SJCRH30 (cell line): ENCODE results near the gene SDR42E1. TPM values are rescaled to one million over a fixed set of nuclear protein-coding genes. Genes with fewer than 3 reads are reported as not detected.
A peak's percentile ranks its signal among the peaks of the same experiment; 100 is the strongest.
"Not testable (repeated sequence)": the region's sequence is repeated elsewhere in the genome, so short reads cannot be mapped to it uniquely, and the experiment has no call there.

Experiments used
- DNase-seq, 2 experiments: peaks; one replicate each; pipeline ENCODE4 v3.0.0-alpha.2; 2015 to 2020
- H3K27ac ChIP-seq: fragments of 250-450 bp; sonication (Bioruptor Pico); 2 replicates; pipeline ENCODE4 v1.5.1; 2020; ENCODE audit warnings: mild to moderate bottlenecking, moderate library complexity
- H3K27me3 ChIP-seq: fragments of 250-450 bp; sonication (Bioruptor Pico); 2 replicates; pipeline ENCODE4 v1.5.1; 2020; ENCODE audit warnings: mild to moderate bottlenecking, moderate library complexity
- H3K36me3 ChIP-seq: fragments of 250-450 bp; sonication (Bioruptor Pico); 2 replicates; pipeline ENCODE4 v1.5.1; 2020; ENCODE audit warnings: mild to moderate bottlenecking, moderate library complexity
- H3K4me1 ChIP-seq: fragments of 250-450 bp; sonication (Bioruptor Pico); 2 replicates; pipeline ENCODE4 v1.5.1; 2020; ENCODE audit warnings: mild to moderate bottlenecking, moderate library complexity
- H3K4me3 ChIP-seq: fragments of 250-450 bp; sonication (Bioruptor Pico); 2 replicates; pipeline ENCODE4 v1.5.1; 2020; ENCODE audit warnings: mild to moderate bottlenecking, moderate library complexity
- H3K9me3 ChIP-seq: fragments of 250-450 bp; sonication (Bioruptor Pico); replicated peaks from 2 replicates; pipeline ENCODE4 v1.5.1; 2020; ENCODE audit warnings: mild to moderate bottlenecking, moderate library complexity
- total RNA-seq: library from RNA; depleted of rRNA; stranded (reverse); fragments of >200 nt; shearing (Covaris generic); gene quantifications from 2 replicates; pipeline ENCODE4 v1.2.3, GENCODE V29; 2014

Gene SDR42E1
- total RNA-seq, 1 experiment from 2014 or later = 0.47 TPM

DNA sequence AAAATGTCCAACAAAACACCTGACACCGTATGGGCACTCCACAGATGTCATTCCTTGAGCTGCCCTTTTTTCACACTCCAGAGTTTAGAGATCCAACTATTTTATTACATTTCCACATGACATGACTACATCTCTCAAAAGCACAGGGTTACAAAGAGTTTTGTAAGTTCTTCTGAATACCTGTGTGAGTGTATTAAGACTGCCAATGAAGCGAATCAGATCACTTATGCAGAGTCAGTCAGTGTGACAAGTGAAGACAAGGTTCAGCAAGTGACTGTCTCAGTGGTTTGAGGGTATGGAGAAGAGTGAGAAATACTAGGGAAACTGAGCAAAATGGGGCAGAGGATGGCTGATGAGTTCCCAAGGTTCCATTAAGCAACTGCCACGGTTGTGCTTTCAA, 8.4 kb downstream of the SDR42E1 start:
- Histone ChIP-seq H3K4me1 (no peaks in the 10 kb centered on the region), H3K9me3 (no peaks in the 10 kb centered on the region), H3K27me3 (no peaks in the 10 kb centered on the region), H3K36me3 (no peaks in the 10 kb centered on the region), H3K27ac (no peak overlapping the region), H3K4me3 (no peak overlapping the region)
- DNase-seq = no peak

DNA sequence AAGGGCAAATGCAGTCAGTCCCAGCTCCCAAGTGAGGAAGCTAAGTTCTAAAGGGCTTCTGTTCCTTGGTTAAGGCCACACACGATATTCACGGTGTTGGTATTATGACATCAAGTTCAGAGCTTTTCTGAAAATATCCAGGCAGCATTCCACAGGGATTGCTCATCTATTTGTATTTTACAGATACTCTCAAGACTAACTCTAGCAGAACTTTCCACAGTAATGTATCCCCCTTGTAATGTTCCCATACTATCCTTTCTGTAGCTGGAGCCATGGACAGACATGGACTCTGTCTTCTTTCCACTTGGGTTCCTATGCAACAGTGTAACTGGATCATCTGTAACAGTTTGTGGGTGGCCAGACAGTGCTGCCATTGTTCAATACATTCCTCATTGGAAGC, 13.5 kb downstream of the SDR42E1 start:
- peaks cover 2% of the 10 kb centered on the region; the same call in 1 of the 2 replicates for H3K4me1 ChIP-seq
- DNase-seq = peak in 1 of 2 experiments; percentile 5
- H3K27ac ChIP-seq = no peak overlapping the region
- H3K36me3 ChIP-seq = no peaks in the 10 kb centered on the region
- H3K9me3 ChIP-seq = no peaks in the 10 kb centered on the region
- no peak overlapping the region for H3K4me3 ChIP-seq
- H3K27me3 ChIP-seq = no peaks in the 10 kb centered on the region

DNA sequence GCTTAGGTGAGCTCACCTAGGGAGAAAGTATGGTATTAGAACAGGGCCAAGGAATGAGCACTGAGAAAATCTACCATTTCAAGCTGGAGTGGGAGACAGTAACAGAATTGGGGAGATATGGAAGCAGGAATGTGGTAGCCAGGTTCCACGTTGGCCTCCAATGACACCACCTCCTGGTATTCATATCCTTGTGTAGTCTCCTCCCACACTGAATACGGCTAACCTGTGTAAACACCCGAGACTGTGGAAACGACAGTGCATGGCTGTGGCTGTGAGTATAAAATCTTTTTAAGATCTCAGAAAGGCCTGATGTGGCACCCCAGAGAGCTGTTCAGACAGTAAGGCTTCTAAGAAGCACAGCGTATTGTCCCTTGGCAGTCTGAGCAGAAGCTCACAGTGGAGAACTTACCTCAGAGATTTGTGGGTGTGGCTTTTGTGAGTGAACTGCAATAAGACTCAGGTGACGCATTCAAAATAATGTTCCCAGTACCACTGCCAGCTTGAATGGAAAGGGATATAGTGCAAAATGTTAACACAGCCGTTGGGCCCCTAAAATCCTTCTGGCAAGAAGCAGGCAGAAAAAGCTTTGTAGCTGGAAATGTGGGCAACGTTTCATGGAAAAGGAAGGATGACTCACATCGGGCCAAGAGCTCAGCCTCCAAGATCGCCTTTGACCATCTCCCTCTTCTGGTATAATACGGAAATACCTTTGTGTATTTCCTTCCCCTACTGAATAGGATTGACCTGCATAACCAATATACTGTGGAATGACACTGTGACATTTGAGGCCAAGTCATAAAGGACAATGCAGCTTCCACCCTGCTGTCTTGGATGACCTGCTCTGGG, 14.4 kb downstream of the SDR42E1 start:
- no peak overlapping the region for H3K4me3 ChIP-seq
- H3K27me3 ChIP-seq = no peaks in the 10 kb centered on the region
- peak in 1 of 2 experiments; percentile 11 for DNase-seq
- H3K9me3 ChIP-seq = no peaks in the 10 kb centered on the region
- no peaks in the 10 kb centered on the region for H3K36me3 ChIP-seq
- H3K27ac ChIP-seq = no peak overlapping the region
- H3K4me1 ChIP-seq = peaks cover 2% of the 10 kb centered on the region; the same call in 1 of the 2 replicates

DNA sequence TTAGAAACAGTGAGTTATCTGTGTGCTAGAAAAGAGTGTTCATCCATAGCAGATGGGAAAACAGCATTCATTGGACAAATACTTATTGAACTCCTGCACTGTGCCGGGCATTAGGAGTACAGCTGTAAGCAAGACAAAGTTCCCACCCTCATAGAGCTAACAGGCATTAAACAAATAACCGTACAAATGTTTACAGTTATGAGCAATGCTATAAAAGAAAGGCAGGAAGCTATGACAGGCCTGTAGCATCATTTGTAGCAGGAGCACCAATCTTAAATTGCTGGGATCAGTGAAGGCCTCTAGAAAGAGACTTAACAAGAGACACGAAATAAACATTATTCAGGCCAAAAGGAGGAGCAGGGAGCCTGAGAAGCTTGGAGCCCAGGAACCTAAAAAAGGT, 15.6 kb downstream of the SDR42E1 start:
- H3K4me3 ChIP-seq = no peak overlapping the region
- H3K4me1 ChIP-seq = peaks cover 2% of the 10 kb centered on the region; the same call in 1 of the 2 replicates
- no peaks in the 10 kb centered on the region for H3K27me3 ChIP-seq
- no peaks in the 10 kb centered on the region for H3K9me3 ChIP-seq
- no peaks in the 10 kb centered on the region for H3K36me3 ChIP-seq
- no peak for DNase-seq
- no peak overlapping the region for H3K27ac ChIP-seq

DNA sequence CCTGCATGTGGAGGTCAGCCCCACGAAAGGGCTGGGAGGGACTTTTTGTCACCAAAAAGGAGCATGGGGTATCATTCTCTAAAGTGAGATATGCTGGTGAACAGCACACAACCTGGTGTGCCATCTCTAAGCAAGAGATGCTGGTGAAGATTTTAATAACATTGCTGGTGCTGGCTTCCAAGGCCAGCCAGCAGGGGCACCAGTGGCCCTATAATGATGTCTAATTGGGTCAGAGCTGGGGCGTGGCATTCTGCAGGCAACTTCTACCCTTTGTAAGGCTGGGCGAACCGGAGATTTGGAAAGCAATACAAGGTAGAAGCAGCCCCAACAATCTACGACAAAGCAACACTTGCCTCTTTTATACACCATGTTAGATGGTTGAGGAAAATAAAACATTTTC, 16.8 kb downstream of the SDR42E1 start:
- H3K27me3 ChIP-seq = no peaks in the 10 kb centered on the region
- H3K4me1 ChIP-seq = peaks cover 2% of the 10 kb centered on the region; the same call in 1 of the 2 replicates
- H3K4me3 ChIP-seq = no peak overlapping the region
- no peaks in the 10 kb centered on the region for H3K36me3 ChIP-seq
- no peak overlapping the region for H3K27ac ChIP-seq
- DNase-seq = peak in 1 of 2 experiments; percentile 1
- no peaks in the 10 kb centered on the region for H3K9me3 ChIP-seq

DNA sequence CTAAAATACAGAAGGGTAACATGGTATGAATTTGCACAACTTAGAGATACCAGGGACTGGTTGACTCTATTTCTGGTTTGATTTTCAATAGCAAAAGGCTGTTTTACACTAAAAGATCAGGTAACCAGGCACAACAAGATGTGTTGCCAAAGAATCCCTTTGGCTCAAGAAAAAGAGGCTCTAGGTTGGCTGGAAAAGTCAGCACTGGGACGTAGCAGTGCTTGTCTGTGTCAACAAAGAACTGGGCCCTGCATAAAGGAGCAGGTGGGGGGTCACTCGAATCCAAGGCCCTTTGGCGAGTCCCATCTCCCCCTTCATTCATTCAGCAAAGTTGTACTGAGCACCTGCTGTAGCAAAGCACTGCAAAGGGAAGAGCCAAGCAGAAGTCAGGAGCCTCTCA, 18.4 kb downstream of the SDR42E1 start:
- H3K9me3 ChIP-seq = no peaks in the 10 kb centered on the region
- no peaks in the 10 kb centered on the region for H3K27me3 ChIP-seq
- peaks cover 2% of the 10 kb centered on the region; the same call in 1 of the 2 replicates for H3K4me1 ChIP-seq
- H3K27ac ChIP-seq = no peak overlapping the region
- H3K4me3 ChIP-seq = no peak overlapping the region
- DNase-seq = no peak
- no peaks in the 10 kb centered on the region for H3K36me3 ChIP-seq

DNA sequence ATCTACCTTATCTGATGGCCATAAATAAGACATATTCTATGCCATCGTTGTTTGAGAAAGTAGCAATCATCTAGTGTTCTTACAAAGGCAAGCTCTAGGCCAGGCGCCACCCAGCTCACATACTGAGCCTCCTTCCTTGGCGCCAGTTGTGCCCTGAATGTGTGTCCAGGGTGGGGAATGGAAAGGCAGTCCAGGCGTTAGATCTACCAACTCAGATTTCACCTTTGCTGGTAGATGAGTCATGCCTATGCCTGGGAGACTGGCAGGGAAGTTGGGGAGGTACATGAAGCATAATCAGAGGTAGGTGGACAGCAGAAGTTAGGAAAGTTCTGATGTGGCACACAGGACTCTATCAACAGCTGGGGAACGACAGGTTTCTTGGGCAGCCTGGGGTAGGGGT, 23.6 kb downstream of the SDR42E1 start:
- no peaks in the 10 kb centered on the region for H3K27me3 ChIP-seq
- no peaks in the 10 kb centered on the region for H3K9me3 ChIP-seq
- no peak for DNase-seq
- H3K36me3 ChIP-seq = no peaks in the 10 kb centered on the region
- no peak overlapping the region for H3K27ac ChIP-seq
- H3K4me3 ChIP-seq = no peak overlapping the region
- H3K4me1 ChIP-seq = no peaks in the 10 kb centered on the region

DNA sequence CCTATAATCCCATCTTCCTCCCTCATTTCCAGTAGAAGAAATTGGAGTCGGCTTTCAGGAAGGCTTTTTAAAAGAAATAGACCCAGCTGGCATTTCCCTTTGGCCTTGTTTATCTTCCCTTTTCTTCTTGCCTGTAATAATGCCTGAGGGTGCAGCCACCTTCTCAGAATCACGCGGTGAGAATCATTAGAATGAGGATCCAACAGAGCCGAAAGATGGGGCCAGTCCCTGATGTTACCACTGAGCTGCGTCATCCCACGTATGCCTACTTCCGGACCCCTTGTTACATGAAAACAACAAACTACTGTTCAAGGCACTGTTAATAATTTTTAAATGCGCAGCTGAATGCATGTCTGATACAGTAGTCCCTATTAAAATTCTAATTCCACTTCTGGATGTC, 24.1 kb downstream of the SDR42E1 start:
- no peak overlapping the region for H3K4me3 ChIP-seq
- H3K36me3 ChIP-seq = no peaks in the 10 kb centered on the region
- no peak overlapping the region for H3K27ac ChIP-seq
- no peaks in the 10 kb centered on the region for H3K4me1 ChIP-seq
- DNase-seq = no peak
- no peaks in the 10 kb centered on the region for H3K27me3 ChIP-seq
- H3K9me3 ChIP-seq = no peaks in the 10 kb centered on the region

DNA sequence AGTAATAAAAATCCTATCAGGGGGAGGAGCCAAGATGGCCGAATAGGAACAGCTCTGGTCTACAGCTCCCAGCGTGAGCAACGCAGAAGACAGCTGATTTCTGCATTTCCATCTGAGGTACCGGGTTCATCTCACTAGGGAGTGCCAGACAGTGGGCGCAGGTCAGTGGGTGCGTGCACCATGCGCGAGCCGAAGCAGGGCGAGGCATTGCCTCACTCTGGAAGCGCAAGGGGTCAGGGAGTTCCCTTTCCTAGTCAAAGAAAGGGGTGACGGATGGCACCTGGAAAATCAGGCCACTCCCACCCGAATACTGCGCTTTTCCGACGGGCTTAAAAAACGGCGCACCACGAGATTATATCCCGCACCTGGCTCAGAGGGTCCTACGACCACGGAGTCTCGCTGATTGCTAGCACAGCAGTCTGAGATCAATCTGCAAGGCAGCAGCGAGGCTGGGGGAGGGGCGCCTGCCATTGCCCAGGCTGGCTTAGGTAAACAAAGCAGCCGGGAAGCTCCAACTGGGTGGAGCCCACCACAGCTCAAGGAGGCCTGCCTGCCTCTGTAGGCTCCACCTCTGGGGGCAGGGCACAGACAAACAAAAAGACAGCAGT, 33.8 kb downstream of the SDR42E1 start:
- H3K36me3 ChIP-seq, H3K4me1 ChIP-seq, H3K27ac ChIP-seq, H3K27me3 ChIP-seq, DNase-seq, H3K9me3 ChIP-seq, H3K4me3 ChIP-seq: not testable (repeated sequence)

DNA sequence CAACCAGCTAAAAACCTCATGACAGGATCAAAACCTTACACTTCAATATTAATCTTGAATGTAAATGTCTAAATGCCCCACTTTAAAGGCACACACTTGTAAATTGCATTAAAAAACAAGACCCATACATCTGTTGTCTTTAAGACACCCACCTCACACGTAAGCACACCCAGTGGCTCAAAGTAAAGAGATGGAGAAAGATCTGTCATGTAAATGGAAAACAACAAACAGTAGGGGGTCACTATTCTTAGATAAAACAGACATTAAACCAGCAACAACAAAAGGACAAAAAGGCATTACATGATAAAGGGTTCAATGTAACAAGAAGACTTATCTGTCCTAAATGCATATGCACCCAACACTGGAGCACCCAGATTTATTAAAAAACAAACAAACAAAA, 35.6 kb downstream of the SDR42E1 start:
- Histone ChIP-seq H3K27me3 (no peaks in the 10 kb centered on the region), H3K36me3 (no peaks in the 10 kb centered on the region), H3K9me3 (no peaks in the 10 kb centered on the region), H3K27ac (no peak overlapping the region), H3K4me3 (no peak overlapping the region), H3K4me1 (no peaks in the 10 kb centered on the region)
- DNase-seq = no peak

DNA sequence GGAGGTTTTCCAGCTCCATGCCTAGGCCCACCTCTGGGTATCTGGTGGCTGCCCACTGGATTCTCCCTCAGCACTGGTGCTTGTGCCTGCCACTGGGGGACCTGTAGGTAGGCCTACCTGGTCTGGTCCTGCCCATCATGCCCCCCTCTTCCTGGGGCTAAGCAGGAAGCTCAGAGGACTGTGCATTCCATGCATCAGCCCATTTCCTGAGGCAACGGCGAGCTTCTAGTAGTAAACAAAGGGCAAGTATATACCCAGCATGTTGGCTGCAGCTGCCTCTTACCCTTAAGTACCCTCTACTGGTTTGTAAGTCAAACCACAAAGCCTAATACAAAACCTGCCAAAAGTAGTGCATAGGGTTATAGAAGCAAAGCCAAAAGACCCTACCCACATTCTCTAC, 37.5 kb downstream of the SDR42E1 start:
- Histone ChIP-seq H3K9me3 (no peaks in the 10 kb centered on the region), H3K36me3 (no peaks in the 10 kb centered on the region), H3K4me1 (no peaks in the 10 kb centered on the region), H3K4me3 (no peak overlapping the region), H3K27ac (no peak overlapping the region), H3K27me3 (no peaks in the 10 kb centered on the region)
- no peak for DNase-seq

DNA sequence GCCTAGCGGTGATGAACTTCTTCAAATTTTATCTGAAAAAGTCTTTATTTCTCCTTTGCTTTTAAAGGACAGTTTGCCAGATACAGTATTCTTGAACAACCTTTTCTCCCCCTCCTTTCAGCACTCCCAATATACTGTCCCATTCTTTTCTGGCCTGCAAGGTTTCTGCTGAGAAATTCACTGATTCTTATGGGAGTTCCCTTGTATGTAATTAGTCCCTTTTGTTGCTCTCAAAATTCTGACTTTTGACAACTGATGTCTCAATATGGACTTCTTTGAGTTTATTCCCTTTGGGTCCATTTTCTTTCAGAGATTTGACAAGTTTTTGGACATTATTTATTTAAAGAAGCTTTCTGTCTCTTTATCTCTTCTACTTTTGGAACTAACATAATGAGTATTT, 39.4 kb downstream of the SDR42E1 start:
- no peak overlapping the region for H3K27ac ChIP-seq
- no peak overlapping the region for H3K4me3 ChIP-seq
- no peak for DNase-seq

DNA sequence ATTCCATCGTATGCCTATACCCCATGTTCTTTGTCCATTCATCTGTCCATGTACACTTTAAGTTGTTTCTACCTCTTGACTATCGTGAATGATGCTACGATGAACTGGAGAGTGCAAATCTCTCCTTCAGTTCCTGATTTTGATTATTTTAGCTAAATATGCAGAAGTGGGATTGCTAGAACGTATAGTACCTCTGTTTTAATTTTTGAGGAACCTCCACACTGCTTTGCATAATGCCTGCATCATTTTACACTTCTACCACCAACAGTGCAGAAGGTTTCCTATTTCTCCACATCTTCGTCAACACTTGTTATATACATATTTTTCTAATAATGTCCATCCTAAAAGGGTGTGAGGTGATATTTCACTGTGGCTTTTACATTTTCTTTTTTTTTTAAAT, 43.9 kb downstream of the SDR42E1 start:
- no peak overlapping the region for H3K4me3 ChIP-seq
- H3K27ac ChIP-seq = no peak overlapping the region
- no peak for DNase-seq
- H3K27me3 ChIP-seq = no peaks in the 10 kb centered on the region
- H3K4me1 ChIP-seq = no peaks in the 10 kb centered on the region
- no peaks in the 10 kb centered on the region for H3K36me3 ChIP-seq
- H3K9me3 ChIP-seq = no peaks in the 10 kb centered on the region

More for the DNA sequence above, 39.4 kb downstream of the SDR42E1 start:
- no peaks in the 10 kb centered on the region for H3K27me3 ChIP-seq
- no peaks in the 10 kb centered on the region for H3K9me3 ChIP-seq
- no peaks in the 10 kb centered on the region for H3K36me3 ChIP-seq
- H3K4me1 ChIP-seq = no peaks in the 10 kb centered on the region

DNA sequence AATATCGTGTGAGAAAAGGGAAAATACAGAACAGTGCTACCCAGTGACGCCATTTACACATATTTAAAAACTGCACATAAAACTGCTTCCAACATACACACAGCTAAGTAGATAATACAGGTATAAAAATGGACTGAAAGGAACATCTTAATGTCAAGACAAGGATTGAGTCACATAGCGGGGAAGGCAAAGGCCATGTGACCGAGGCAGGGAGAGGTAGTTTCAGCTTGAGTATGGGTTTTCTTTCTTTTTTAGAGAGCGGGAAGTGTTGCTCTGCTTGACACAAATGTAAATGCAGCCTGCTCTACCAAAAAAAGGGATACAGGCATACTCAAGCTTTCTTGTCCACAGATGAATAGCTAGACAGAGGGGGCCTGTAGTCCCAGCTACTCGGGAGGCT, 46.5 kb downstream of the SDR42E1 start:
- Histone ChIP-seq H3K4me1 (no peaks in the 10 kb centered on the region), H3K27ac (no peak overlapping the region), H3K4me3 (no peak overlapping the region), H3K27me3 (no peaks in the 10 kb centered on the region), H3K9me3 (no peaks in the 10 kb centered on the region), H3K36me3 (no peaks in the 10 kb centered on the region)
- no peak for DNase-seq

DNA sequence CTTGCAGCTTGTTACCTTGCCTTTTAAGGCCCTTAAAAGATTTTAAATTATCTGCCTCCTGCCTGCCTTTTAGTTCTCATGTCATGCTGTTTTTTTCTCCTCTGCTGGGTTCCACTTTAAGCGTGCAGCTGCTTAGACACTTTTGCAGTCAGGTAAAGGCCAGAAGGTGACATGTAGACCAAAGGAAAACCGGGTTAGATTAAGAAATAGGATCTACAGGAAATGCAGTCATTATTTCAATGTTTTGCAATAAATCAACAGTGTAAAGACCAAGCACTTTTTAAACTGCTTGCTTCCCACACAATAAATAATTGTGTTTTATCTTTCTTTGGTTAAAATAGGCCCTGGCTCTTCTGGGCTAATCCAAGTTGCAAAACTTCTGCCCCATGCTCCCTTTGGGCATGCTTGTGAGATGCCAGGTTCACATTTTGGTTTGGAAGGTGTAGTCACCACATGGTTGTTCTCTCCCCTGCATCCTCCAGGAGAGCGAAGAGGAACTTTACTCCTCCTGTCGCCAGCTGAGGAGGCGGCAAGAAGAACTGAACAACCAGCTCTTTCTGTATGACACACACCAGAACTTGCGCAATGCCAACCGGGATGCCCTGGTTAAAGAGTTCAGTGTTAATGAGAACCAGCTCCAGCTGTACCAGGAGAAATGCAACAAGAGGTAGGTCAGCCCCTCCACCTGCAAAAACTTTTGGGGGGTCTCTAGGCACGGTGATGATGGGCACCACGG, 54.9 kb downstream of the SDR42E1 start:
- Histone ChIP-seq H3K27me3 (no peaks in the 10 kb centered on the region), H3K36me3 (no peaks in the 10 kb centered on the region), H3K4me3 (no peak overlapping the region), H3K9me3 (0 out of 2 replicates have a peak, but pooled peaks cover 5% of the 10 kb centered on the region), H3K27ac (no peak overlapping the region), H3K4me1 (no peaks in the 10 kb centered on the region)
- DNase-seq = no peak
